Ovary (tissue), 9 donors: ENCODE data around the gene PBX1. TPM values are rescaled to one million over a fixed set of nuclear protein-coding genes. Genes with fewer than 3 reads are reported as not detected.
A peak's percentile ranks its signal among the peaks of the same experiment; 100 is the strongest.

Experiments used
- DNase-seq, 5 donors: peaks; one replicate each; pipeline ENCODE4 v3.0.0-alpha.2; 2019 to 2020
- H3K27ac ChIP-seq, 2 donors: fragments of 200-600 bp; one replicate each; pipeline versions ENCODE4 v1.5.1 to v1.8.0; 2019 to 2022
- H3K27me3 ChIP-seq: fragments of 200-600 bp; one replicate; pipeline ENCODE4 v1.8.0; 2022
- H3K36me3 ChIP-seq: fragments of 200-600 bp; sonication (generic); one replicate; pipeline ENCODE4 v1.5.1; 2019
- H3K4me1 ChIP-seq: one replicate; pipeline ENCODE4 v1.8.1; 2013; ENCODE audit warnings: mild to moderate bottlenecking, moderate library complexity; ENCODE audit not compliant: insufficient read depth
- H3K4me3 ChIP-seq: fragments of 200-600 bp; sonication (generic); one replicate; pipeline ENCODE4 v1.5.1; 2017
- H3K9me3 ChIP-seq, 2 donors: fragments of 200-600 bp in 1 of 2; sonication (generic) in 1 of 2; one replicate each; pipeline versions ENCODE4 v1.5.1 to v1.8.1; 2013 to 2019; ENCODE audit warnings: mild to moderate bottlenecking in 1 of 2, moderate library complexity in 1 of 2
- CTCF ChIP-seq, 3 donors: fragments of 450-650 bp in 2 of 3; fragments of 200-600 bp in 1 of 3; IDR thresholded peaks; one replicate each; pipeline versions ENCODE4 v1.5.1 to v1.8.0; 2016 to 2022; ENCODE audit warnings: antibody characterized with exemption in 3 of 3, mild to moderate bottlenecking in 1 of 3
- EP300 ChIP-seq: sonication (generic); formaldehyde crosslinking; IDR thresholded peaks from one replicate; pipeline ENCODE4 v1.6.1; 2017; ENCODE audit warnings: antibody characterized with exemption
- POLR2A ChIP-seq: fragments of 450-650 bp; IDR thresholded peaks from one replicate; pipeline ENCODE4 v1.6.1; 2017; ENCODE audit warnings: antibody characterized with exemption, mild to moderate bottlenecking, moderate library complexity
- WGBS, 3 donors: extraction: QIAGEN DNeasy Blood & Tissue Kit in 1 of 3; methylation state at CpG; one replicate each; pipeline versions ENCODE4 v1.1.5 to v1.1.7; 2013 to 2017; 5-methylcytosine and 5-hydroxymethylcytosine counted together
- intact Hi-C, 4 donors: fragments of 100-400 bp; cut with DNase I; formaldehyde crosslinking; loops; one replicate each; pipeline versions ENCODE4 v1.11.0 to v1.15.1; 2022 to 2023
- polyA plus RNA-seq, 2 donors: library from polyadenylated mRNA; stranded (reverse); fragments of 200-250 nt in 1 of 2; fragments of 350-450 nt in 1 of 2; fragmentation: Illumina TruSeq in 1 of 2; extraction: RNeasy Lipid Tissue Mini Kit (QIAGEN cat#74804) in 1 of 2; gene quantifications; one replicate each; pipeline ENCODE4 v1.2.3, GENCODE V29; 2013 to 2014
- total RNA-seq, 7 donors: library from RNA; depleted of rRNA in 2 of 7; stranded (reverse); fragments of >200 nt in 2 of 7; fragmentation: NEBNext Ultra II Directional in 3 of 7; extraction: Animal tissue kit (Norgen Biotek cat#: 25700) in 3 of 7; gene quantifications; one replicate each; pipeline versions ENCODE4 v1.1.0 to v1.2.4, GENCODE V29; 2016 to 2023
- donor health status: DM: no; HTN: no; CAD: no; lungs with moderate emphysema.
- donor health status: DM: no; HTN: no; CAD: no.
- donor health status: Bipolar disorder and iron deficiency.
- donor health status: DM: yes; HTN: yes; CAD: no.
- donor health status: DM: no; HTN: no; CAD: no.
- donor health status: DM: yes; HTN: yes; CAD: no.

Gene PBX1
- total and polyA plus RNA-seq, 9 donors, result 43.7 to 220 (median 142) TPM

DNA sequence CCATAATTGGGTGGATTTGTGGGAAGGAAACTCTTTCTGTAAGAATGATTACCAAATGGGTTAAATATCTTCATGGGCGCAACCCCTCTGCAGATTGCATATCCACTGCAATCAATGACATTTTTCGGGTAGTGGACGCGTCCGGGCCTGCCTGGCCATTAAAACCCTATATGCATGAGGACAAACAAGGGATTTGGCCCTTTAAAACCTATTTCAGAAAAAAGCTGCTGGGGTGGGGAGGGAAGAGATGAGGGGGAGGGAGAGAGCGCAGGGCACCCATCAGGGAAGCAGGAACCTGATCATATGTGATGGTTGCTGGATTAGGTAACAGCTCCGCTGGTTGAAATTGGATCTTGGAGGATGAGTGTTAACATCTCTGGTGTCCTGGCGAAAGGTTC is 228.8 kb downstream of the PBX1 start:
- H3K27me3 ChIP-seq, result no peaks in the 10 kb centered on the region
- no peak overlapping the region for H3K4me3 ChIP-seq
- intact Hi-C loops, result loop anchor here (5.0 to 10.0 kb wide), 6 partner anchors 63 to 284 kb away; partner anchors contain the start of gene PBX1 (in 1 of the 4)
- WGBS, 3 donors, result 69 to 74% (median 73%) methylated on average over 8 of the region's 8 CpGs
- no peaks in the 10 kb centered on the region for H3K9me3 ChIP-seq
- H3K36me3 ChIP-seq, result no peaks in the 10 kb centered on the region
- peaks cover 17% of the 10 kb centered on the region for H3K4me1 ChIP-seq
- no peak for DNase-seq
- TF ChIP-seq CTCF (IDR thresholded peaks at IDR 0.05), result no peak
- no peak for TF ChIP-seq POLR2A
- TF ChIP-seq EP300, result no peak
- peak overlapping the region in 1 of 2 donors; percentile 58 for H3K27ac ChIP-seq

DNA sequence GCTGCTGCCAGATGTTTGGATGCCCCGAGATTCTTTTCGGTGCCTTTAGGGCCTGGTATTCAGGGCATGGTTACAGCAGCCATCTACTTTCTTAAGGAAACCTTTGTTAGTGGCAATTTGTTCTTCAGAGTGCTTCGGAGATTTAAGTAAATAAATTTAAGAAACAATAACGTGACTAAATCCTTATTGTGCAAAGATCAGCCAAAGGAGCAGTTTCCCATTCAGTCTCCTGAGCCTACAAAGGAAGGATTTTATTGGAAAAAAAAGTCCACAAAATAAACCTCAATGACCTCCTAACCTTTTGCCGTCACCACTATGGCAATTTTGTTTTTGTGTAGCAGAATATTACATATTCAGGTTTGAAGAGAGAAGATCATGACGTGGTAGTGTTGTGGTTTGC is 231.1 kb downstream of the PBX1 start:
- 46 to 67% (median 54%) methylated on average over 6 of the region's 6 CpGs for WGBS, 3 donors
- H3K4me3 ChIP-seq, result no peak overlapping the region
- DNase-seq, result no peak
- no peaks in the 10 kb centered on the region for H3K27me3 ChIP-seq
- no peak overlapping the region for H3K27ac ChIP-seq
- TF ChIP-seq EP300 (no peak), POLR2A (no peak), CTCF (IDR thresholded peaks at IDR 0.05) (no peak)
- intact Hi-C loops, result loop anchor here in 1 of 4 donors (10.0 kb wide), 1 partner anchor 225 kb away; no protein-coding TSS in a partner anchor
- H3K4me1 ChIP-seq, result peaks cover 20% of the 10 kb centered on the region
- no peaks in the 10 kb centered on the region for H3K9me3 ChIP-seq
- H3K36me3 ChIP-seq, result no peaks in the 10 kb centered on the region

GRCh38 chr1:164792410-164793004 is 233.5 kb downstream of the PBX1 start:
- Histone ChIP-seq H3K27ac (no peak overlapping the region), H3K36me3 (no peaks in the 10 kb centered on the region), H3K9me3 (no peaks in the 10 kb centered on the region), H3K4me3 (no peak overlapping the region), H3K27me3 (no peaks in the 10 kb centered on the region), H3K4me1 (peaks cover 18% of the 10 kb centered on the region)
- TF ChIP-seq CTCF (IDR thresholded peaks at IDR 0.05), result no peak
- TF ChIP-seq EP300, result no peak
- no peak for TF ChIP-seq POLR2A
- intact Hi-C loops, result loop anchor here in 1 of 4 donors (10.0 kb wide), 1 partner anchor 228 kb away; no protein-coding TSS in a partner anchor
- no peak for DNase-seq
- 92 to 96% (median 94%) methylated on average over 21 of the region's 21 CpGs for WGBS, 3 donors

DNA sequence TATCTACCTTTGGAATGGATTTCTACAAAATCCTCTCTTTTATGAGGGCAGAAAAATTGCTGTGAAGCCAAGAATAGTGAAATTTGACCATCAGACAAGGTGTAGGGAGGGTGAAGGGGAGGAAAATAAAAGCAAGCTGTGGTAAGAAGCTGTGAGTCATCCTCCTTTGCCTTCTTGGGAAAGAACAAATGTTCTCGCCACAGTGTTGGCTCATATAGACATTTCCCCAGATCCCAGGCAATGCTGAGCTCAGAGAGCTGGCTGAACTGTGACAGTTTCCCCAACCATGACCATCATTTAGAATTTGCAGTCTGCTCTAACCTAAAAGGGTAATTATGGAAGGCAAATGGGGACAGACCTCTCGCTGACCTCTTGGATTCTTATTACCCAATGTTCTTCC is 235.4 kb downstream of the PBX1 start:
- Histone ChIP-seq H3K27me3 (no peaks in the 10 kb centered on the region), H3K9me3 (no peaks in the 10 kb centered on the region), H3K4me1 (peaks cover 18% of the 10 kb centered on the region), H3K4me3 (no peak overlapping the region), H3K27ac (no peak overlapping the region), H3K36me3 (no peaks in the 10 kb centered on the region)
- intact Hi-C loops, result loop anchor here in 1 of 4 donors (10.0 kb wide), 1 partner anchor 230 kb away; no protein-coding TSS in a partner anchor
- peak in 2 of 5 donors; percentile 33 to 70 for DNase-seq
- WGBS, 3 donors, result 47 to 62% (median 55%) methylated on average over 2 of the region's 2 CpGs
- no peak for TF ChIP-seq CTCF (IDR thresholded peaks at IDR 0.05)
- no peak for TF ChIP-seq POLR2A
- no peak for TF ChIP-seq EP300
